HG02763 (cell line): ENCODE data around the gene PTS.

ENCODE experiments used
- ATAC-seq: cut with Tn5 transposase; IDR thresholded peaks from one replicate; pipeline ENCODE4 v1.9.1; 2021; ENCODE audit warnings: mild to moderate bottlenecking, moderate library complexity; ENCODE audit not compliant: unreplicated experiment

The PTS gene

DNA sequence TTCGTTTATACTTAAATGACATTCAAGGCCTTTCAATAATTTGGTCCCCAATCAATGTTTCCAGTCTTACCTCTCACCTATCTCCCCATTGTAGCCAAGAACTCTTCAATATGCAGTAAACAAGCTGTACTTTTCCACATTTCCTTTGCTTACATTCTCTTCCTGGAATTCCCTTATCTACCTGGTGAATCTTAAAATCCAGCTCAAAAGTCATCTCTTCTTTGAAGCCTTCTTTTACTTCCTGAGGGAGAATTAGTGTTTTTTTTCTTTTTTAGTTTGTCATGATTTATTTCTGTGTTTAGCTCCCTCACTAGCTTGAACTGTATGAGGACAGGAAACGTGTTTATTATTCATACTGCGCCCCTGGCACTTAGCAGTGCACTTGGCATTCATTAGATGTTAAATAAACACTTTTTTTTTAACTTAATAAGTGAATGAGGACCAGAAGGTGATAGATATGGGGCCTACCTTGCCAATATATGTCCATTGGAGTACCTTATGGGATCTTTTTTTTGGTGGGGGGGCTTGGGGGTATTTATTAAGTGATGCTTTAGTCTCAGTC is 4.9 kb upstream of the PTS start:
- ATAC-seq, result no peak

DNA sequence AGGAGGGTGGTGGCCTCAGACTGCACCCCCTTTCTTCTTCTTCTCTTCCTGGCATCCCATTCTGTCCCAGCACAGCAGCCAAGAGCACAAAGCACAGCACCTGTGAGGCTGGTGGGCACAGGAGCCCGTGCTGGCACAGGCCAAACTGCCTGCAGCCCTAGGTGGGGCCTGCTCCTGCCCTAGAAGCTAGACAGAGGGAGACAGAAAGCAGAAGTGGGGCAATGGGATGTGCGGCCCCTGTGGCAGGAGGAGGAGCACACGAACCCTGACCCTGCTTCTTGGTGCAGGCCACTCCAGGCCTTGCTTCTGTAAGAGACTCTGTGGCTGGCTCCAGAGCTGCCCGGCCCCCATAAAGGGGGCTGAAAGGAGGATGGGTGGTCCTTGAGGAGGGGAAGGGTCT is 3.9 kb upstream of the PTS start:
- ATAC-seq, result no peak

GRCh38 chr11:112223121-112223520 is 3.1 kb upstream of the PTS start:
- ATAC-seq, result no peak

- no peak for ATAC-seq
These were observed 2.3 kb upstream of the PTS start for GRCh38 chr11:112223754-112224532.

DNA sequence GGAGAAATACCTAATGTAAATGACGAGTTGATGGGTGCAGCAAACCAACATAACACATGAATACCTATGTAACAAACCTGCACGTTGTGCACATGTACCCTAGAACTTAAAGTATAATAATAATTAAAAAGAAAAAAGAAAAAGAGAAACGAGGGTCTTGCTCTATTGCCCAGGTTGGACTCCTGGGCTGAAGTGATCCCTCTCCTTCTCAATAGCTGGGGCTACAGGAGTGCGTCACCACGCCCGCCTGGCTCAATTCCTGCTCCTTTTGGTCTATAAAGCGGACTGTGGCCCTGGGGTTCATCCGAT is 521 bp upstream of the PTS start:
- no peak for ATAC-seq

DNA sequence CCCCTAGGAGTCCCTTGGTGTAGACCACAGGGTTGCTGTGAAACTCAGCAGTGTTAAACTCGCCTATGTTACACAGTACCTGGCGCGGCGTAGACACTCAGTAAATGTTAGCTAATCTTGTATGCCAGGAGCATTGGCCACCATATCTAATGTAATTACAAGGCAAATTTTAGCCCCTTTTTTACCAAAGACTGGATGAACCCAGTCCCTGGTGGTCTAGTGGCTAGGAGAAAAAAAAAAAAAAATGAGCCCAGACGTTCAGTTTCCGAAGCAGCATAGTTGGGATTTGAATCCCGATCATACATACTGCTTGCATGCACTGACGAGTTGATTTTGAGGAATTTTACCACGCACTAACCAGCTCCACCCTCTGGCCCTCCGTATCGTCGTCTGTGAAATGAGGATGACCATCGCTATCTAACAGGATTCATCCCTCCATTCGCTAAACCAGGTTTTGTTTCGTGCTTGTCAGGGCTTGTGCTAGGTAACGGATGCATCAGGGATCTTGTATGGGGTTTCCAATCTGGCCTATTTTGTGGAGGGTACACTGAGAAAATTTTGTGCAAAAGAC is 688 bp downstream of the PTS start:
- ATAC-seq, result peak; percentile 36

DNA sequence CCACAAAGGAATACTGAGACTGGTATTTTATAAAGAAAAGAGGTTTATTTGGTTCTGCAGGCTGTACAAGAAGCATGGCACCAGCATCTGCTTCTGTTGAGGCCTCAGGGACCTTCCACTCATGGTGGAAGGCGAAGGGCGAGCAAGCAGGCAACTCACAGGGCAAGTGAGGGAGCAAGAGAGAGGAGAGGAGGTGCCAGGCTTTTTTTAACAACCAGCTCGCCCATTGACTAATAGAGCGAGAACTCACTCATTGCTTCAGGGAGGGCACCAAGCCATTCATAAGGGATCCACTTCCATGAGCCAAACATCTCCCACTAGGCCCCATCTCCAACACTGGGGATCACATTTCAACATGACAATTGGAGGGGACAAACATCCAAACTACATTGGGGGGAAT is 1.2 kb downstream of the PTS start:
- no peak for ATAC-seq

- ATAC-seq, result no peak
These were observed 2.5 kb downstream of the PTS start for GRCh38 chr11:112228706-112229105.

DNA sequence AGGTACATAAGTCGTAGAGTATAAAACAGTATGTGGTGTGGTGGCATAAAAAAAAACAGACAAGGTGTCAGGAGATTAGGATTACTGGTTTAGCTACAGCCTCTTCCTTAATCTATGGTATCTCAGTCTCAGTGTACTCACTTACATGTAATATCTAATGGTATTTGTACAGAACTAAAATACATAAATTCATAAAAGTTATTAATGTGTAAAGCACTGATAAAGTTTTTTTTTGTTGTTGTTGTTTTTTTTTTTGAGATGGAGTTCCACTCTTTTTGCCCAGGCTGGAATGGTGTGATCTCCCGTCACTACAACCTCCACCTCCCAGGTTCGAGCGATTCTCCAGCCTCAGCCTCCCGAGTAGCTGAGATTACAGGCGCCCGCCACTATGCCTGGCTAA is 2.9 kb downstream of the PTS start:
- ATAC-seq, result no peak

DNA sequence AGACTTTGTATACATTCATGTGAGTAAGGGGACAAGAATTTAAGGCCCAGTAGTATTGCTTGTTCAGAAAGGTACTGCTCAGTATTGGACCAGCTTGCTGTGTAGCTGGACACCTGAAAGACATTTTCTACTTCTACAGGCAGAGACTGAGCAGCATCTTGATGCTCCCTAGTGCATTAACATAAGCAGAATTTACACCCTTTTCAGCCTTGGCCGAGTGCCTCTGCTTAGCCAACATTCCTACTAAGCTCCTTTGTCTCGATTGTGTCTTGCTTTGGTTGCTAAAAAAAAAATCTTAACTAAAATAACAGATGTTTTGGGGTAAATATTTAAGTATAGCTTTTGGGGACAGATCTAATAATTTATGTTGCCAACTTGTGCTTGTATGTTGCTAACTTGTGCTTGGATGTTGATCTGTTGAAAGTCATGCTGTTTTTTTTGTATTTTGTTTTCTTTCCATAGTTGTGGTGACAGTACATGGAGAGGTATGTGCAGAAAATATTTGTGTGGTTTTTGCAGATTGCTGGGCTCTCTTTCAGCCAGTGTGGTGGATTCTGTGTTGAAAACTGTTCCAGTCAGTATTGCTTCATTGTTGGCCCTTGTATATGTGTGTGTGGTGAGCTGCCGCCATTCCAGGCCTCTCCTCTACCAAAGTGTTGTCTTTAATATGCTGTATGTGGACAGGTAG is 3.7 kb downstream of the PTS start:
- no peak for ATAC-seq

GRCh38 chr11:112231952-112232351 is 5.7 kb downstream of the PTS start:
- no peak for ATAC-seq

- no peak for ATAC-seq
These were observed 9.6 kb downstream of the PTS start for GRCh38 chr11:112235750-112236390.

DNA sequence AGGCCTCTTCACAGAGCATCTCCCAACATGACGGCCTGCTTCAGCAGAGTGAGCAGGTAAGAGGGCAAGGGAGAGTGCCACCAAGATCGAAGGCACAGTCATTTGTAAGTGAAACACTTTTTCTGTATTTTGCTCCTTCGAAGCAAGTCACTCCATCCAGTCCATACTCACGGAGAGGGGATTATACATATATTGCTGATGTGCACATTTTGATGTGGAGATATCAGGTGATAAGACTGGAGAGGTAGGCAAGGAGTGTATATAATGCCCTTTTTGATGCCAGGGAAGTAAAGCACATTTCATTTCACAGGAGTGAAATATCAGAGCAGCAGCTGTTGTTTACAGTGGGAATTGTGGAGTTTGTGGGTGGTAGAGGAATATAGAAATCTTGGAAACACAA is 11.2 kb downstream of the PTS start:
- no peak for ATAC-seq

- no peak for ATAC-seq
These were observed 11.8 kb downstream of the PTS start for GRCh38 chr11:112238041-112238440.

DNA sequence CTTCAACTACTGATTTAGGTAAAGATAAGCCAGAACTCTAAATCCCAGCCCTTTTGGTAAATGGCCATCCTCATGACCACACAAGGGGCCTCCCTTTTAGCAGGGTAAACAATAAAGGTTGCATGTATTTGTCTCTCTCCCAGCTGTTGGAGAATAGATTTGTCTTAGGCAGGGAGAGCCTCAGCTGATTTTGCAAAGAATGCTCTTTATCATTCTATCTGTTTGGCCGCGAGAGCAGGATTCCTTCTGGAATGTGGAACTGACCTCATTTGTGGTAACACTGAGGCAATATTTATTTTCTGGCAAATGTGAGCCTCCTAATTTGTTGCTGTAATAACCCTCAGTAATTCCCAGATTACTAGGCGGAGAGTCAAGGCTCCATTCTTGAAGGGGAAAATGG is 15.3 kb downstream of the PTS start:
- ATAC-seq, result no peak

DNA sequence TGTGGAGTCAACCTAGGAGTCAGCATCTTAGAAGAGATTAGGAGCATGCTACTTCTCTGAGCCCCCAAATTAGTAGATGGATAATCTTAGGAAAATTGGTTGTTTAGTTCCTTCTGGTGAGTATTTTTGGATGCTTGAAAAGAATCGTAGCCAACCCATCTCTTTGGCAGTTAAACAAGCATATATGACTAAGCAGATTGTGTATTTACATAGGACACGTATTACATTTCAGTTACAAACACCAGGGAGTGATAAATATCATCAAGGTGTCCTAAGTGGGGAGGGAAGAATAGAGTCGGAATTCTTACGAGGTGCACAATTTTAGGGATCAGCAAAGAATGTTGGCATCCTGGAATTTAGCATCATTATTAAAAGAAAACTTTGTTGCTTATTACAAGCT is 21.0 kb downstream of the PTS start:
- no peak for ATAC-seq

- ATAC-seq, result no peak
These were observed 22.0 kb downstream of the PTS start for GRCh38 chr11:112248201-112248600.

DNA sequence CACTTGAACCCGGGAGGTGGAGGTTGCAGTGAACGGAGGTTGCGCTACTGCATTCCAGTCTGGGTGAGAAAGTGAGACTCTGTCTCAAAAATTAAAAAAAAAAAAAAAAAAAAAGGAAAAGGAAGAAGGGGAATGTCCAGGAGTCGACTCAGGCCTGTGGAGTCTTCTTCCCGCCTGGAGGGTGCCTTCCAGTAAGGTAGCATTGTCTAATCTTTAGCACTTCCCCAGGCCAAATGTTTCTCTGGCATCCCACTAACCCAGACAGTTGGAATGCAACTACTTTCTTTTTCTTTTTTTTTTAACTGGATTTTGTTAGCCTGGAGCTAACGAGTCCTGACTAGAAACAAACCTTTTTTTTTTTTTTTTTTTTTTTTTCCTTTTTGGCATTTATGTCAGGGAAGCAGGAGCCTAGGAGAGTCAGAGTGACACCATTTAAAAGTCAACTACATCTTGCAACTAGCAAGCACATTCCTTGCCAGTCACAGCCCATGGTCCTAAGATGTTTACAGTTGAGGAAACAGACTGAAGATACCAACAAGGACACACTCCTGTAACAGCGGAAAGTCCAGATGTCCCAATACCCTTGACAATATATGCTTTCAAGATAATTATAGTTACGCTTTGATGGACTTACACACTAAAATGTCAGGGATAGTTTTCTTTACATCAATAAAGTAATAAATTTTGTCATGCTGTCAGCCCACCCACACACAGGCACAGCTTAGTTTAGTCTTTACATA is 23.8 kb downstream of the PTS start:
- ATAC-seq, result no peak

- ATAC-seq, result no peak
These were observed 27.5 kb downstream of the PTS start for GRCh38 chr11:112253605-112254242.

- no peak for ATAC-seq
These were observed 29.0 kb downstream of the PTS start for GRCh38 chr11:112255067-112255720.
